ENCODE results near the gene ZFY. TPM values are rescaled to one million over a fixed set of nuclear protein-coding genes. Genes with fewer than 3 reads are reported as not detected.

Gene ZFY
- polyA plus RNA-seq, 5 donors = 0.23 to 22.7 (median 0.44) TPM

Other genes starting within 250 kb of the ZFY start
- gene SRY, start 147.7 kb upstream of the ZFY start, polyA plus RNA-seq (ENCODE audit: insufficient read depth in 1 of 5, insufficient read length in 5 of 5, low replicate concordance in 1 of 5) = 1 to 10 TPM in 2 of 5 donors, not detected in 3; 2.9 to 3.3 TPM
- 100 to 1,000 TPM in 2 of 5 donors, 10 to 100 TPM in 1, 1 to 10 TPM in 2; 1.9 to 747 (median 26.4) TPM for gene RPS4Y1, start 93.8 kb upstream of the ZFY start, polyA plus RNA-seq (ENCODE audit: insufficient read depth in 1 of 5, insufficient read length in 5 of 5, low replicate concordance in 1 of 5)